Psoas muscle (tissue), 8 donors: ENCODE measurements around the gene GAB3. TPM values are rescaled to one million over a fixed set of nuclear protein-coding genes. Genes with fewer than 3 reads are reported as not detected.
A peak's percentile ranks its signal among the peaks of the same experiment; 100 is the strongest.
"Not testable (repeated sequence)": the region's sequence is repeated elsewhere in the genome, so short reads cannot be mapped to it uniquely, and the experiment has no call there.

Experiments
- ATAC-seq, 4 donors: fragments of 200-7000 bp; cut with Tn5 transposase; one replicate each; pipeline ENCODE4 v1.9.1; 2020; ENCODE audit warnings: moderate library complexity in 3 of 4, mild to moderate bottlenecking in 2 of 4
- DNase-seq, 2 donors: peaks; one replicate each; pipeline ENCODE4 v3.0.0-alpha.2; 2020
- H3K27ac ChIP-seq: fragments of 200-600 bp; one replicate; pipeline ENCODE4 v1.8.0; 2022
- H3K27me3 ChIP-seq, 3 donors: fragments of 200-600 bp in 1 of 3; one replicate each; pipeline versions ENCODE4 v1.6.1 to v1.8.0; 2013 to 2022; ENCODE audit warnings: low read length in 2 of 3, mild to moderate bottlenecking in 2 of 3, moderate library complexity in 1 of 3; ENCODE audit not compliant: insufficient read depth in 3 of 3
- H3K36me3 ChIP-seq, 2 donors: fragments of 200-600 bp in 1 of 2; one replicate each; pipeline versions ENCODE4 v1.6.1 to v1.8.0; 2013 to 2022; ENCODE audit warnings: low read depth in 1 of 2, mild to moderate bottlenecking in 1 of 2, moderate library complexity in 1 of 2; ENCODE audit not compliant: insufficient read depth in 1 of 2
- H3K4me1 ChIP-seq: fragments of 200-600 bp; one replicate; pipeline ENCODE4 v1.8.0; 2022
- H3K4me3 ChIP-seq: fragments of 200-600 bp; one replicate; pipeline ENCODE4 v1.8.0; 2022; ENCODE audit warnings: mild to moderate bottlenecking
- H3K9me3 ChIP-seq: fragments of 200-600 bp; one replicate; pipeline ENCODE4 v1.8.0; 2022
- WGBS, 3 donors: extraction: QIAGEN DNeasy Blood & Tissue Kit; methylation state at CpG; one replicate each; pipeline versions ENCODE4 v1.1.6 to v1.1.7; 2013; 5-methylcytosine and 5-hydroxymethylcytosine counted together
- intact Hi-C, 2 donors: fragments of 100-400 bp; cut with DNase I; formaldehyde crosslinking; loops; one replicate each; pipeline versions ENCODE4 v1.11.0 to v1.14.2; 2022
- polyA plus RNA-seq, 3 donors: library from polyadenylated mRNA; stranded (reverse); fragments of 200-250 nt; gene quantifications; one replicate each; pipeline ENCODE4 v1.2.3, GENCODE V29; 2013
- total RNA-seq, 4 donors: library from RNA; stranded (reverse); fragmentation: NEBNext Ultra II Directional in 2 of 4; extraction: Animal tissue kit (Norgen Biotek cat#: 25700) in 2 of 4; gene quantifications; one replicate each; pipeline versions ENCODE4 v1.2.1 to v1.2.4, GENCODE V29; 2021 to 2023
- TF ChIP-seq, protein P1 (sequence below): fragments of 200-600 bp; IDR thresholded peaks from one replicate; pipeline ENCODE4 v1.8.0; 2022; ENCODE audit warnings: antibody characterized with exemption
- donor health status: healthy with polysubstance abuse.
- donor health status: DM: no; HTN: no; CAD: no; lungs with moderate emphysema.
- donor health status: Bipolar disorder and iron deficiency.
- donor health status: healthy.
- donor health status: DM: yes; HTN: yes; CAD: no.
- donor health status: DM: no; HTN: no; CAD: no.
- donor health status: DM: no; HTN: no; CAD: no.
- donor health status: DM: yes; HTN: yes; CAD: no.

Gene GAB3
- total and polyA plus RNA-seq, 7 donors = 0.61 to 3.4 (median 1.4) TPM

DNA sequence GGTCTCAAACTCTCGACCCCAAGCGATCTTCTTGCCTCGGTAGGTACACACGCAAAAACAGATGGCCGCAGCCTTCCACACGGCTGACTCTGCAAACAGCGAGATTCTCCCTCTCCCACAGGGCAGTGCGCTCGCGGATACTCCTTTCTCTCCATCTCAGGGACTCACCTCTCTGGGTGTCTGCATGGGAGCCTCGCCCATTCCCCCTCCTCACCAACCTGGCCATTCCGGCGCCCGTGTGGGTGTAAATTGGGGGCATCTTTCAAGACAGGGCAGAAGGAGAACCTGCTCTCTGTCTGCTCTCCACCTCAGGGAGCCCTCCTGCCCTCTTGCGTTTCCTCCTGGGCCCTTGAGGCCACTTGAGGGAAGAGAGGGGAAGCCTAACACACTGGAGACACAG, 101.9 kb downstream of the GAB3 start:
- Histone ChIP-seq H3K9me3 (no peaks in the 10 kb centered on the region), H3K4me3 (no peak overlapping the region), H3K4me1 (no peaks in the 10 kb centered on the region), H3K27me3 (peaks cover 0 to 4% (median 0%) of the 10 kb centered on the region in 3 donors), H3K36me3 (no peaks in the 10 kb centered on the region), H3K27ac (no peak overlapping the region)
- ATAC-seq (no peak), DNase-seq (no peak)
- TF ChIP-seq, protein P1, sequence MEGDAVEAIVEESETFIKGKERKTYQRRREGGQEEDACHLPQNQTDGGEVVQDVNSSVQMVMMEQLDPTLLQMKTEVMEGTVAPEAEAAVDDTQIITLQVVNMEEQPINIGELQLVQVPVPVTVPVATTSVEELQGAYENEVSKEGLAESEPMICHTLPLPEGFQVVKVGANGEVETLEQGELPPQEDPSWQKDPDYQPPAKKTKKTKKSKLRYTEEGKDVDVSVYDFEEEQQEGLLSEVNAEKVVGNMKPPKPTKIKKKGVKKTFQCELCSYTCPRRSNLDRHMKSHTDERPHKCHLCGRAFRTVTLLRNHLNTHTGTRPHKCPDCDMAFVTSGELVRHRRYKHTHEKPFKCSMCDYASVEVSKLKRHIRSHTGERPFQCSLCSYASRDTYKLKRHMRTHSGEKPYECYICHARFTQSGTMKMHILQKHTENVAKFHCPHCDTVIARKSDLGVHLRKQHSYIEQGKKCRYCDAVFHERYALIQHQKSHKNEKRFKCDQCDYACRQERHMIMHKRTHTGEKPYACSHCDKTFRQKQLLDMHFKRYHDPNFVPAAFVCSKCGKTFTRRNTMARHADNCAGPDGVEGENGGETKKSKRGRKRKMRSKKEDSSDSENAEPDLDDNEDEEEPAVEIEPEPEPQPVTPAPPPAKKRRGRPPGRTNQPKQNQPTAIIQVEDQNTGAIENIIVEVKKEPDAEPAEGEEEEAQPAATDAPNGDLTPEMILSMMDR = no peak
- 77 to 81% (median 78%) methylated on average over 12 to 15 of the region's 15 CpGs for WGBS, 3 donors
- intact Hi-C loops = no loop called here

DNA sequence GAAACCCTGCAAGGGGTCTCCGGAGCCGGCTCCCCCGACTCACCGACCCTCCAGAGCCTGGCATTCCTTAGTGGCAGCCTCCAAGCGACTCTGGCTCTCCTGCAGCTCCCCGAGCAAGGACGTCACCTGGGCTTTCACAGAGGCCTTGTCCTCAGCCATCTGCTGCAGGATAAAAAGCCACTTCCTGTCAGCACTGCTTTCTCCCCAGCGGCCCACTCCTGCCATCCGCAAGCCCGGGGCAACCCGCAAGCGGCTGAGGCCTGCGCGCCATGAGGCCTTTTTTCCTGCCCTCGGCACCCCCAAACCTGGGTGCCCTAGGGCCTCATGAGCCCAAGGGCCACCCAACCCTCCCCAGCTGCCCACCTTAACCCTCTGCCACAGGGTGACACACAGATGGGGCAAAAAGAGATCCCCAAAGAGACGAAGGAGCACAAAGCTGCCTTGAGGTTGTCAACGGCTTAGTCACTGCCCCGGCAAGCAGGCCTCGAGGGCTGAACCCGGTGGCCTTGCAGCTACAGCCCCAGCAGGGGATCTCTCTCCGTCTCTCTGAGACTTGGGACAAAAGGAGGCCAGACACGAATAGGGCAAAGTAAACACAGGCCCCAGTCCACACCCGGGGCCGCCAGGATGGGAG, 105.0 kb downstream of the GAB3 start:
- H3K36me3 ChIP-seq, ATAC-seq, H3K4me3 ChIP-seq: not testable (repeated sequence)

DNA sequence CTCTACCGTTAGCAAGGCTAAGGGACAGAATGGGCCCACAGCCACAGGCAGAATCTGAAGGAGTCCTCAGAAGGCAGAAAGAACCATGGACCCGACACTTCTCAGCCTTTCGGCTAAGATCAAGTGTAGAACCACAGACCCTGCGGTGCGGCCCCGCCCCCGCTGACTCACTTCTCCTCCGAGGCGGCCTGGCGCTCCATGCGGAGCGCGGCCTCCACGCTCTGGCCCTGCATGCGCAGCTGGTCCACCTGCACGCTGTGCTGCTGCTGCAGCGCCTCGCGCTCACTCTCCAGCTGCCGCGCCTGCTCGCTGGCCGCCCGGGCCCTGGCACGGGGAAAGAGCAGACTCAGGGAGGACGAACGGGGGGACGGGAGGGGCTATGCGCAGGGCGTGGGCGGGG, 107.2 kb downstream of the GAB3 start:
- H3K4me3 ChIP-seq, H3K4me1 ChIP-seq, DNase-seq, H3K27ac ChIP-seq, H3K9me3 ChIP-seq, H3K27me3 ChIP-seq, ATAC-seq, H3K36me3 ChIP-seq, intact Hi-C loops: not testable (repeated sequence)
- WGBS, 3 donors = no CpG with 5 or more reads among the region's 31 CpGs

More for the DNA sequence above, 105.0 kb downstream of the GAB3 start:
- intact Hi-C loops, DNase-seq, H3K27me3 ChIP-seq, H3K27ac ChIP-seq, H3K4me1 ChIP-seq, H3K9me3 ChIP-seq: not testable (repeated sequence)
- WGBS, 3 donors = no CpG with 5 or more reads among the region's 24 CpGs

DNA sequence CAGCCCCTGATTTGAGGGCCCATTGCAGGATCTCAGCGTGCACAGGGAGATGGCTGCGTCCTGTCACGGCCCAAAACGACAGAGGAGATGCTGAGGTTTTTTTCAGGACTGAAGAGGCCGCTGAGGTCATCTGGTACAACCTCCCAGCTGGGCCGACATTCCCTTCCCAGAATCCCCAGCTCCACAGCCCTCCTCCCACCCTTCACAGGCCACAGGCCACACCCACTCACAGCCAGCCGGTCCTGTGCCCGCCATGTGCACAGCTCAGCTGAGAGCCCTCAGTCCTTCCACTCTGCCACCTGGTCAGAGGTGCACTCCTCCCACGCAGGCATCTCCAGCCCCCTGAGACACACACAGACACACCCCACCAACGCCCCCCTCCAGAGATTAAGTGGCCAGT, 109.1 kb downstream of the GAB3 start:
- DNase-seq, H3K27ac ChIP-seq, H3K4me3 ChIP-seq, H3K36me3 ChIP-seq, H3K4me1 ChIP-seq, H3K27me3 ChIP-seq, intact Hi-C loops, H3K9me3 ChIP-seq: not testable (repeated sequence)
- WGBS, 3 donors = no CpG with 5 or more reads among the region's 10 CpGs
- peak in 2 of 4 donors; percentile 64 to 79 for ATAC-seq

DNA sequence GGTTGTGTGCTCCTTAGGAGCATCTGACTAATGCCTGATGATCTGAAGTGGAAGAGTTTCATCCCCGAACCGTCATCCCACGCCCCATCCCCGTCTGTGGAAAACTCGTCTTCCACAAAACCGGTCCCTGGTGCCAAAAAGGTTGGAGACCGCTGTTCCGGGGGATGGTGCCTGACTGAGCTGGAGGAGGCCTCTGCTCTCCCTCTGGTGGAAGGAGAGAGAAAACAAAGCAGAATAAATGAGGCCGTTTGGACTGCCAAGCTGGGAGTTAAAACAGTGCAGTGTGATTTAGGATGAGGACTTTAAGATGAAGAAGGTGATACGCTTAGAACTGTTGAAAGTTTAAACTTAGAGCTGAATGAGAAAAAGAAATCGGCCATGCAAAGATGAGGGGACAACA, 117.2 kb downstream of the GAB3 start:
- DNase-seq, ATAC-seq, H3K27ac ChIP-seq, H3K36me3 ChIP-seq, H3K27me3 ChIP-seq, intact Hi-C loops, H3K4me3 ChIP-seq, H3K9me3 ChIP-seq, H3K4me1 ChIP-seq: not testable (repeated sequence)
- no CpG with 5 or more reads among the region's 11 CpGs for WGBS, 3 donors

DNA sequence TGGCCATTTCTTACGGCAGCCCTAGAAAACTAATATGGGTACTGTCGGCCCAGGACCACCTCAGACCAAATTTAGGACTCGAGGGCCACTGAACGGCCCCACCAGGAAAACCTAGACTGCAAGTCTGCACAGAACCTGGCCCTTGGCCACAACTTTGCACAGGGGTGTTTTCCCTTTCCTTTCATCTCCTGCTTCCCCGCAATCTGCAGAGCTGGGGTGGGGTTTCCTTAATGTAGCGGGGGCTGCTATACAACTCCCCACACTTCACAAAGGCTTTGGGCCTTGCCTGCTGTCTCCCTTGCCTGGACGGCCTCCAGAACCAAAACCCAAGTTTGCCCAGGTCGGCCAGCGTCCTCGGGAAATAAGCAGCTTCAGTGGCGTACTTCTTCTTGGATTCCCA, 119.9 kb downstream of the GAB3 start:
- WGBS, 3 donors = no CpG with 5 or more reads among the region's 11 CpGs
- not testable (repeated sequence) for ATAC-seq

DNA sequence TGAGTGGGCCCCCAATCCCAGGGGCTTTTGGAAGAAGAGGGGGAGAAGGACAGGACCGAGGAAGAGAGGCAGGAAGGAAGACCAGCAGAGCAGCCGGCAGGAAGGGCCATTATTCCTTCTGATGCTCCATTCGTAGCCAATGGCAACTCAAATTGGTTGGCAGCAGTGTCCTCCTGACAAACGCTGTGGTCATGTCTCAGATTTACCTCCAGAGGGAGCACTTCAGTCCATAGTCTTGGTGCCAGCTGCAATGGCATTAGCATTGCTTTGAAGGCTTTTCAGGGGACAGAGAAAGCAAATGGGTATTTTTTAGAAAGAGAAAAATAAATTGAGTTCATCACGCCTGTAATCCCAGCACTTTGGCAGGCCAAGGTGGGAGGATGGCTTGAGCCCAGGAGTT, 121.9 kb downstream of the GAB3 start:
- DNase-seq, H3K4me1 ChIP-seq, H3K36me3 ChIP-seq, H3K4me3 ChIP-seq, H3K9me3 ChIP-seq, H3K27me3 ChIP-seq, intact Hi-C loops, H3K27ac ChIP-seq: not testable (repeated sequence)
- no CpG with 5 or more reads among the region's 5 CpGs for WGBS, 3 donors
- ATAC-seq = peak in 3 of 4 donors; percentile 66 to 72 (median 68)

More for the DNA sequence above, 119.9 kb downstream of the GAB3 start:
- H3K4me3 ChIP-seq, H3K27me3 ChIP-seq, H3K4me1 ChIP-seq, H3K27ac ChIP-seq, intact Hi-C loops, DNase-seq, H3K9me3 ChIP-seq, H3K36me3 ChIP-seq: not testable (repeated sequence)

Other genes with a start within 250 kb of the GAB3 start
- gene FAM3A, start 234.8 kb downstream of the GAB3 start, total RNA-seq = 10 to 100 TPM; 29.7 to 34.8 (median 32.8) TPM
- gene FAM3A, start 234.8 kb downstream of the GAB3 start, polyA plus RNA-seq = 10 to 100 TPM; 37.5 to 40.4 (median 37.7) TPM
- 1 to 10 TPM; 6.2 to 9.1 (median 7.1) TPM for gene G6PD, start 204.2 kb downstream of the GAB3 start, total RNA-seq
- 1 to 10 TPM; 3.2 to 7.8 (median 4.6) TPM for gene G6PD, start 204.2 kb downstream of the GAB3 start, polyA plus RNA-seq
- gene IKBKG, start 203.5 kb downstream of the GAB3 start, total RNA-seq = 10 to 100 TPM; 11.3 to 27.5 (median 16.9) TPM
- 10 to 100 TPM; 16.9 to 28.8 (median 22.8) TPM for gene IKBKG, start 203.5 kb downstream of the GAB3 start, polyA plus RNA-seq
- gene CTAG1A, start 165.9 kb downstream of the GAB3 start, total RNA-seq = not detected
- gene CTAG1A, start 165.9 kb downstream of the GAB3 start, polyA plus RNA-seq = not detected
- not detected for gene CTAG1B, start 131.8 kb downstream of the GAB3 start, total RNA-seq
- not detected for gene CTAG1B, start 131.8 kb downstream of the GAB3 start, polyA plus RNA-seq
- gene CTAG2, start 97.5 kb downstream of the GAB3 start, total RNA-seq = under 1 TPM in 1 of 4 donors, not detected in 3; 0.39 TPM
- 1 to 10 TPM in 1 of 3 donors, not detected in 2; 4.9 TPM for gene CTAG2, start 97.5 kb downstream of the GAB3 start, polyA plus RNA-seq
- 10 to 100 TPM; 21.2 to 45.5 (median 34.6) TPM for gene DKC1, start 11.8 kb upstream of the GAB3 start, total RNA-seq
- gene DKC1, start 11.8 kb upstream of the GAB3 start, polyA plus RNA-seq = 10 to 100 TPM; 23.4 to 61.0 (median 38.2) TPM
- gene MPP1, start 54.4 kb upstream of the GAB3 start, total RNA-seq = 10 to 100 TPM; 15.1 to 21.3 (median 18.8) TPM
- 10 to 100 TPM; 13.9 to 22.1 (median 15.1) TPM for gene MPP1, start 54.4 kb upstream of the GAB3 start, polyA plus RNA-seq
- gene SMIM9, start 83.6 kb upstream of the GAB3 start, total RNA-seq = not detected
- gene SMIM9, start 83.6 kb upstream of the GAB3 start, polyA plus RNA-seq = not detected
- gene F8A1, start 135.3 kb upstream of the GAB3 start, total RNA-seq = 10 to 100 TPM; 16.6 to 28.3 (median 24.8) TPM
- 10 to 100 TPM; 14.1 to 16.2 (median 14.2) TPM for gene F8A1, start 135.3 kb upstream of the GAB3 start, polyA plus RNA-seq